Lower leg skin (tissue), 3 donors: ENCODE measurements around the gene DNAH11.

Experiments
- POLR2A ChIP-seq, 2 donors: fragments of 450-650 bp; IDR thresholded peaks; one replicate each; pipeline ENCODE4 v1.6.1; 2016 to 2017; ENCODE audit warnings: antibody characterized with exemption in 2 of 2, mild to moderate bottlenecking in 1 of 2, moderate library complexity in 1 of 2
- TF ChIP-seq, protein P1 (sequence below), 3 donors: fragments of 450-650 bp; IDR thresholded peaks; one replicate each; pipeline ENCODE4 v1.5.1; 2016; ENCODE audit warnings: antibody characterized with exemption in 3 of 3, mild to moderate bottlenecking in 3 of 3, moderate library complexity in 2 of 3

- TF ChIP-seq POLR2A (IDR thresholded peaks at IDR 0.05) = no peak
- TF ChIP-seq, protein P1, sequence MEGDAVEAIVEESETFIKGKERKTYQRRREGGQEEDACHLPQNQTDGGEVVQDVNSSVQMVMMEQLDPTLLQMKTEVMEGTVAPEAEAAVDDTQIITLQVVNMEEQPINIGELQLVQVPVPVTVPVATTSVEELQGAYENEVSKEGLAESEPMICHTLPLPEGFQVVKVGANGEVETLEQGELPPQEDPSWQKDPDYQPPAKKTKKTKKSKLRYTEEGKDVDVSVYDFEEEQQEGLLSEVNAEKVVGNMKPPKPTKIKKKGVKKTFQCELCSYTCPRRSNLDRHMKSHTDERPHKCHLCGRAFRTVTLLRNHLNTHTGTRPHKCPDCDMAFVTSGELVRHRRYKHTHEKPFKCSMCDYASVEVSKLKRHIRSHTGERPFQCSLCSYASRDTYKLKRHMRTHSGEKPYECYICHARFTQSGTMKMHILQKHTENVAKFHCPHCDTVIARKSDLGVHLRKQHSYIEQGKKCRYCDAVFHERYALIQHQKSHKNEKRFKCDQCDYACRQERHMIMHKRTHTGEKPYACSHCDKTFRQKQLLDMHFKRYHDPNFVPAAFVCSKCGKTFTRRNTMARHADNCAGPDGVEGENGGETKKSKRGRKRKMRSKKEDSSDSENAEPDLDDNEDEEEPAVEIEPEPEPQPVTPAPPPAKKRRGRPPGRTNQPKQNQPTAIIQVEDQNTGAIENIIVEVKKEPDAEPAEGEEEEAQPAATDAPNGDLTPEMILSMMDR (IDR thresholded peaks at IDR 0.05) = no peak
Measured at GRCh38 chr7:21514062-21514461, 28.8 kb upstream of the DNAH11 start.
